NCI-H1105 (cell line): ENCODE results near the gene RGN.
A peak's percentile ranks its signal among the peaks of the same experiment; 100 is the strongest.
"Not testable (repeated sequence)": the region's sequence is repeated elsewhere in the genome, so short reads cannot be mapped to it uniquely, and the experiment has no call there.

ENCODE experiments used
- DNase-seq: peaks from one replicate; lab custom pipeline; 2025; lab: John Stamatoyannopoulos, UW

RGN gene

DNA sequence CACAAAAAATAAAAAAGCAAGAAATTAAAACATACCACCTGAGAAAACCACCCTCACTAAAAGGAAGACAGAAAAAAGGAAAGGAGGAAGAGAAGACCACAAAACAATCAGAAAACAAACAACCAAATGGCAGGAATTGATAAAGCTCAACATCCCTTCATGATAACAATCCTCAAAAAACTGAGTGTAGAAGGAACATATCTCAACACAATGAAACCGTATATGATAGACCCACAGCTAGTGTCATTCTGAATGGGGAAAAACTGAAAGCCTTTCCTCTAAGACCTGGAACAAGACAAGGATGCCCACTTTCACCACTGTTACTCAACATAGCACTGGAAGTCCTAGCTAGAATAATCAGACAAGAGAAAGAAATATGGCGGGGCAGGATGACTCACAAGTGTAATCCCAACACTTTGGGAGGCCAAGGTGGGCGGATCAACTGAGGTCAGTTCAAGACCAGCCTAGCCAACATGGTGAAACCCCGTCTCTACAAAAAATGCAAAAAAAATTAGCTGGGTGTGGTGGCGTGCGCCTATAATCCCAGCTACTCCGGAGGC, 38.4 kb downstream of the RGN start:
- DNase-seq, result not testable (repeated sequence)

DNA sequence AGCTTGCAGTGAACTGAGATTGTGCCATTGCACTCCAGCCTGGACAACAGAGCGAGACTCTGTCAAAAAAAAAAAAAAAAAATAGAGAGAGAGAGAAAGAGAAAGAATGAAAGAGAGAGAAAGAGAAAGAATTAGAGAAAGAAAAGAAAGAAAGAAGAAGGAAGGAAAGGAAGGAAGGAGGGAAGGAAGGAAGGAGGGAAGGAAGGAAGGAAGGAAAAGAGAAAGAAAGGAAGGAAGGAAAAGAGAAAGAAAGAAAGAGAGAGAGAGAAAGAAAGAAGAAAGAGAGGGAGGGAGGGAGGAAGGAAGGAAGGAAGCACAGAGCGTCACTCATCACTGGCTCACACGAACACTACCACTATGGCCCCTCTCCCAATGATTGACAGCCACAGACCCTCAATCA, 46.2 kb downstream of the RGN start:
- not testable (repeated sequence) for DNase-seq

DNA sequence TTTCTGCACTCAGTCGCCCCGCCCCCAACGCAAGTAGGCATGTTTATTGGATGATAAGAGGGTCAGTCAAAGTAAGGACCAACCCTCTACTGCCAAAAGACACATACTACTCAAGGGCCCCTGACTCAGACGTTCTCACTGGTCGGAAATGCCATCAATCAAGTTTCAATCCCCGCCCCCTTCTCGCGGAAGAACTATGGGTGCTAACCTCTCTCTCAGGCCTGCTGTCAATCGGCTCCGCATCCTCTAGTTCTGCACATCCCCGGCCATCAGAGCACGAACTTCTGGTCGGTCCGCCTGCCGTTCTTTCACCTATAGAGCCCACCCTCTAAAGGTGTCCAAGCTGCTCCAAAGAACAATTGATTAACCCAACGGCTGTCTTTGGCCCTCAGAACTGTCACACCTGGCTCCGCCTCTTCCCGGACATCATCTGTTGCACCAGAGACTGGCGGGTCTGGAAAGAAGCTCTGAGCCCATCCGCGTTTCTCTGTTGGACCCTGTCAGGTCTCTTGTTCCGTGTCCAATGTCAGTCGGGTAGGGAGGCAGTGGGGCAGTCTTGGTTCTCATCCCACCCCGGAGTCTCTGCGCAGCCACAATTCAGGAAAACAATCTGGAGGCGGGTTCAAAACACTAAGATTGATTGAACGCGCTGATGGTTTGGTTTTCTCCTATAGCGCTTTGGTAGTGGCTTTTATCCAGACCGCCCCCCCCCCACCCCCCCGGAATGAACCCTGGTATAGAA, 51.1 kb downstream of the RGN start:
- peak; percentile 84 for DNase-seq

DNA sequence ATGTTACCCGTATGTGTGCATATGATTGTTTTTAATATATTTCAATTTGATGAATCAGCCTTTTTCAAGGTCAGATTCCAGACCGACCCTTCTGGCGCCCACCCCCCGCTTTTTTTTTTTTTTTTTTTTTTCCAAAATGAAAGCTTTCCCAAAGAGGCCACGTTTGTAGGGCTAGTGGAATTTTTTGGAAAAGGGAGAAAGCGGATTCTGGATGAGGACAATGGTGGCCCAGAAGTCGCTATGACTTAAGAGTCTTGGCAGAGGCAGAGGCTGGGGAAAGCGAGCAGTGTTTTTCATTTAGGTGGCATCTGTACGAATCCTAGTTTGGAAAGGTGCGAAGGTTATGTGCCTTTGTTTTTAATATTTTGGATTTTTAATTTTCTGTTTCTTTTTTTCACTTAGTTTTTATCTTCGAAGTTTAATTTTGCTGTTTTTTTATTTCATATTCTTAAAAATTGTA, 51.7 kb downstream of the RGN start:
- DNase-seq, result no peak

DNA sequence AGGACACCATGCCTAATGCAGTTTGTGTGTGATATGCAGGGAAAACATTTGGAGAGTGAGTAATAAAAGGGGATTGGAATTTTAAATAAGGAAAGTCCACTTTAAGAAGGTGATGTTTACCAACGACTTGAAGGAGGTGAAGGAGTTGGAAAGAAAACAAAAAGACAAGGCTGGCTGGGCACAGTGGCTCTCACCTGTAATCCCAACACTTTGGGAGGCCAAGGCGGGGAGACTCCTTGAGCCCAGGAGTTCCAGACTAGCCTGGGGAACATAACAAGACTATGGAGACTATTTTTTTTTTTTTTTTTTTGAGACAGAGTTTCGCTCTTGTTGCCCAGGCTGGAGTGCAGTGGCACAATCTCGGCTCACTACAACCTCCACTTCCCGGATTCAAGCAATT, 55.2 kb downstream of the RGN start:
- DNase-seq, result no peak

DNA sequence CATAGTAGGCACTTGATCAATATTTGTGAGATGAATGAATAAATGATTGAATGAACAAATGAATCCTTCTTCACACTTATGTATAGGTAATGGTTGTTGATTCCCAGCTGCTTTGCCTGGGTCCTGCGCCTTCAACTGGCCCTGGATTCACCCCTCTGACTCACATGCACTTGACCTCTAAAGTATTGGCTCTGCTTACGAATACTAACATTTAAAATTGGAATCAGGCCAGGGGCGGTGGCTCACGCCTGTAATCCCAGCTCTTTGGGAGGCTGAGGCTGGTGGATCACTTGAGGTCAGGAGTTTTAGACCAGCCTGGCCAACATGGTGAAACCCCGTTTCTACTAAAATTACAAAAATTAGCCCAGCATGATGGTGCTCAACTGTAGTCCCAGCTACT, 57.4 kb downstream of the RGN start:
- not testable (repeated sequence) for DNase-seq

DNA sequence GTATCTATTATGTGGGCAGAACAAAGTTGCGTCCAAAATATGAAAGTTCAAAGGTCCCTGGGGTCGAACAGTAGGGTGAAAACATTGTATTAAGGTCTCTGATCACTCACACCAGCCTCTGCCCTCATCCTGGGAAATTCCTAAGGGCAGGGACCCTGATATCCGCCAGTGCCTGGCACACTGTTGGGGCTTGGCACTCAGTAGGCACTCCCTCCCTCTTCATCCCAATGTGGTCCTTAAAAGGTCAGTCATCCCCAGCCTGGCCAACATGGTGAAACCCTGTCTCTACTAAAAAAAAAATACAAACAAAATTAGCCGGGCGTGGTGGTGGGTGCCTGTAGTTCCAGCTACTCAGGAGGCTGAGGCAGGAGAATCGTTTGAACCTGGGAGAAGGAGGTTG, 59.9 kb downstream of the RGN start:
- no peak for DNase-seq
